B cell (primary cell): ENCODE measurements around the gene ODC1.

Source experiments
- EZH2 ChIP-seq: IDR thresholded peaks from 2 replicates; pipeline ENCODE4 v1.6.1; 2012; ENCODE audit warnings: borderline replicate concordance, low read depth, mild to moderate bottlenecking, moderate library complexity, low read length; ENCODE audit not compliant: insufficient read depth, poor library complexity, severe bottlenecking
- TF ChIP-seq, protein P1 (sequence below): fragments of 200-600 bp; IDR thresholded peaks from one replicate; pipeline ENCODE4 v1.8.0; 2022; ENCODE audit warnings: antibody characterized with exemption, mild to moderate bottlenecking

DNA sequence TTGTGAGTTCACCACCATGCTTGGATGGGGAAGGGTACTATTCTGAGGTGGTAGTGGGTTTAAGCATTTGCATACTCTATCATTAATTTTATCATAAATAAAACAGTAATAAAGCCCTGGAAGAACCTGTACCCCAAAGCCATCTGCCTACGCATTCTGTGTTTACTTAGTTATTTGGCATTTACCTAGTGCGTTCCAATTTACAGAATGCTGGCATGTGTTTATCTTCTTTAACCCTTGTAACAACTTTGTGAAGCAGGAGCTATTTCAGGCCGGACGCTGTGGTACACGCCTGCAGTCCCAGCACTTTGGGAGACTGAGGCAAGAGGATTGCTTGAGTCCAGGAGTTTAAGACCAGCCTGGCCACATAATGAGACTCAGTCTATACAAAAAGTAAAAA is 17.8 kb upstream of the ODC1 start:
- TF ChIP-seq, protein P1, sequence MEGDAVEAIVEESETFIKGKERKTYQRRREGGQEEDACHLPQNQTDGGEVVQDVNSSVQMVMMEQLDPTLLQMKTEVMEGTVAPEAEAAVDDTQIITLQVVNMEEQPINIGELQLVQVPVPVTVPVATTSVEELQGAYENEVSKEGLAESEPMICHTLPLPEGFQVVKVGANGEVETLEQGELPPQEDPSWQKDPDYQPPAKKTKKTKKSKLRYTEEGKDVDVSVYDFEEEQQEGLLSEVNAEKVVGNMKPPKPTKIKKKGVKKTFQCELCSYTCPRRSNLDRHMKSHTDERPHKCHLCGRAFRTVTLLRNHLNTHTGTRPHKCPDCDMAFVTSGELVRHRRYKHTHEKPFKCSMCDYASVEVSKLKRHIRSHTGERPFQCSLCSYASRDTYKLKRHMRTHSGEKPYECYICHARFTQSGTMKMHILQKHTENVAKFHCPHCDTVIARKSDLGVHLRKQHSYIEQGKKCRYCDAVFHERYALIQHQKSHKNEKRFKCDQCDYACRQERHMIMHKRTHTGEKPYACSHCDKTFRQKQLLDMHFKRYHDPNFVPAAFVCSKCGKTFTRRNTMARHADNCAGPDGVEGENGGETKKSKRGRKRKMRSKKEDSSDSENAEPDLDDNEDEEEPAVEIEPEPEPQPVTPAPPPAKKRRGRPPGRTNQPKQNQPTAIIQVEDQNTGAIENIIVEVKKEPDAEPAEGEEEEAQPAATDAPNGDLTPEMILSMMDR, result no peak
- TF ChIP-seq EZH2, result no peak
